Skeletal muscle cell (primary cell): ENCODE results near the gene FKTN.

Source experiments
- DNase-seq: peaks from one replicate; pipeline ENCODE4 v3.0.0-alpha.2; 2010; ENCODE audit warnings: low read depth
- H3K4me3 ChIP-seq: 2 replicates; pipeline ENCODE4 v1.5.1; 2011; ENCODE audit warnings: low read depth, mild to moderate bottlenecking, control low read depth, low read length, moderate library complexity

Gene FKTN

DNA sequence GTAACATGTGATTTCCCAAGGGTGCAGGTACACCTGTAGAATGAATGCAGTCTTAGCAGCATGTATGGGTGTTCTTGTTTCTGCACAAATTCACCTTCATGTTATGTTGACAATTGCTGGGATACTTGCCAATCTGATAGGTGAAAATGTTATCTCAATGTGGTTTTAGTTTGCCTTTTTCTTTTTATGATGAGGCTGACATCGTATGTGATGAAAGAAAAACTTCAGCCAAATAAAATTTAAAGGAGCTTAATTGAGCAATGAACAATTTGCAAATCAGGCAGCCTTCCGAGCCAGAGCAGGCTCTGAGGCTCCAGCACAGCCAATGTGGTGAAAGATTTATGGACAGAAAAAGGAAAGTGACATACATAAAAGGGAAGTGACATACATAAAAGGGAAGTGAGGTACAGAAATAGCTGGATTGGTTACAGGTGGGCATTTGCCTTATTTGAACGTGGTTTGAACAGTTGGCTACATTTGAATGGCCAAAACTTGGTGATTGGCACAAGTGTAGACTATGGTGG lies 114.8 kb downstream of the FKTN start:
- no peak for DNase-seq
- no peak overlapping the region for H3K4me3 ChIP-seq

DNA sequence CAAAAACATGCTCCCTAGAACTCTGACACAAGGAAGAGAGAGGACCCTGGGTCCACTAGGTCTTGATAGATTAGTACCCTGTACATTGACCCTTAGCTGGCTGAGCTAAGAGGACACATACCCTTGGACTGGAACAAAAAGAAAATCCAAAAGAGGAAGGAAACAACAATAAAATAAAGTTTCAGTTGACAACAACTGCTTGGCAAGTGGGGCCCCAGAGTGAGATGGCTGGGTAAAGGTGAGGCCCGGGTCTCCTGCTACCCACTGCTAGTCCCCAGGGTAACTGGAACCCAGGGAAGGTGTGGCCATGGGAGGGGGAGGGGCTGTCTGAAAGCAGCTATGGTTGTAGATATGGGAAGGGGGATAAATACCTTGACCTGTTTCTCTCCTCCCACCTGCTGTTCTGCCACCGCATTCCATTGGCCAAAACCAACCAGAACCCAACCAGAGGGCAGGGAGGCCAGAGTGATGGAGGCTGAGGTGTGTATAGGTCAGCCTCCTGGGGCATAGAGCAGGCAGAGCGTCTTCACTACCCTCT lies 116.0 kb downstream of the FKTN start:
- DNase-seq: no peak
- H3K4me3 ChIP-seq: no peak overlapping the region

DNA sequence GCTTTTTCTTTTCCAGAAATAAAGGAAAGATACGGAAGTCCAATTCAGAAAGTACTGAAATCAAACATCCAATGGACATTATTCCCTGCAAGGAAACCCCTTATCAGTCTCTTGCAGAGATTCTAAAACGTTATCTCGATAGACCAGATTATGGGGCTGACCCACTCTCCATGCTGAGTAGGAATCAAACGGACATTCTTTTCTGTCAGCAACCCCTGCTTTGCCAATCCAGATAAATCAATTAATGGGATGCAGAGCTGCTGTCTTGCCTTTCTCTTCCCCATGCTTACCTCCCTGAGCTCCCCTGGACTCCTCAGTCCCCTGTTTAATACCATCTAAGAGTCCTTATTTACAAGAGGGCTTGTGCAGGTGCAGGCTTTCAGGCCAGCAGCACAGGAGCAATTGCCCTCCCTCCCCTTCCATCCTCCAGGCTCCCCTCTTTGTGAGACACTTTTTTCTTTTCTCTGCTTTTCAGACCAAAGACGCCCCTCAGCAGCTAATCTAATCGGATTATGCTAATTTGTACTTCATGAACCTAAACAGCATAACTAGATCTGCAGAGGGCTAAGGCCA lies 118.5 kb downstream of the FKTN start:
- no peak overlapping the region for H3K4me3 ChIP-seq
- DNase-seq: no peak

DNA sequence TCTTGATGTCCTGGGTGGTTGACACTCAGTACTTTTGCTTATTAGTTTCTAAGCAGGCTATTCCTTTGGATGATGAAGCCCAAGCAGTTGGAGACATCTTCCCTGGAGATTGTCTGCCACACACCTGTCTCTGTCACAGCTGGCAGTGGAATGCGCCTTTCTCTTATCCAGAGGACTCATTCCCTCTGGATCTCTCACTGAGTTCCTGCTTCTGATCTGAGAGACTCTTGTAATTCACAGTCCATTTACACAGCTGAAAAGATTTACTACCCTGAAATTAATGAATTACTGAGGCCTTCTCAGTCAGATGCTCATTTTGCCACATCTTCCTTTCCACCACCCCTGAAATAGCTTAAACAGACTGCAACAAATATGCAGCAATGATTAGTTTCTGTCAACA lies 120.2 kb downstream of the FKTN start:
- no peak for DNase-seq
- H3K4me3 ChIP-seq: no peak overlapping the region

DNA sequence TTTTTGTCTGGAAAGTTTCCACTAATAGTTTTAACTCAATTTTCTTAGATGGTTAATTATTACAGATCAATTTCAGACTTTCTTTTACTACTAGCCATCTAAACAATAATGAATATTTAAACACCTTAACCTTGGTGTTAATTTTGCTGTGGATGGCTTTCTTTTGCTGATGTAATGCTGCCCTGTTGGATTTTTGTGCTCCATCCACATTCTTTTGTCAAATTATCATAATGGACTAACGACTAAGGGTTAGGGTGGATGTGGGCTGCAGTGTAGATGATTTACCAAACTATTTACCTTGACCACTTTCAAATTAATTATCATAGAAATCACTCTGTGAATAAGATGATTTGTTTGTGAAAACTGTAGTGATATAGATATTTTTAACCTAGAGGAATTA lies 120.8 kb downstream of the FKTN start:
- DNase-seq: no peak
- H3K4me3 ChIP-seq: no peak overlapping the region

DNA sequence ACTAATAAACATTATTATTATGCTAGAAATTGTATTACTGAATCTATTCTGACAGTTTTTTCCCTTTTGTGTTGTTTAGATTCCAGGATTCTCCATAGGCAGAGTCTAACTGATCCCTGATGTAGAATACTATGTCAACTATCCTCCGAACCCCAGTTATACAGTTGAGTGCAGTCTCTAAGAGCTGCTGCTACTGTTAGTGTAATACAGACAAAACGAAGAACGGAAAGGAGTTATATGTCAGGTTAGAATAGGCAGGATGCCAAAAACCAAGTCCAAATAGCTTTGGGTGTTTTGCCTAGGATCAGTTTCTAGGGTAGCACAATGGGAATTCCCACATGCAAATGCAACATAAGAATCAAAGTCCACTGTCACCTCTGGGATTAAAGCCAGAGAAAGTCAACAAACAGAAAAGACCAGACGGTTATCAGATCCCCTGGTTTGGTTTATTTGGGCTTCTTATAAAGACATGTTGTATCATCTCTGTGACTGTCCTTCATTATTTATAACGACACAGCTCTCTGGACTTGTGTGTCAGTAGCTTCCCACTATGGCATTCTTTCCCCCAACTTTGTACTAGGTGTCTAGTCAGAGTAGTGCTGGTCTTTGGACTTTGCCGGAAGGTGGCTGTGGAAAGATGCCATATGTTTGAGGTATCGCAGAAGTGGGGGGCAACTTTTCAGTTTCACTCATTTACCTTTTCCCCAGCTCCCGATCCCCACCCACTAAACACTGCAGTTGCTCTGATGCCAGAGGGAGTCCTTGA lies 121.5 kb downstream of the FKTN start:
- no peak for DNase-seq
- no peak overlapping the region for H3K4me3 ChIP-seq

DNA sequence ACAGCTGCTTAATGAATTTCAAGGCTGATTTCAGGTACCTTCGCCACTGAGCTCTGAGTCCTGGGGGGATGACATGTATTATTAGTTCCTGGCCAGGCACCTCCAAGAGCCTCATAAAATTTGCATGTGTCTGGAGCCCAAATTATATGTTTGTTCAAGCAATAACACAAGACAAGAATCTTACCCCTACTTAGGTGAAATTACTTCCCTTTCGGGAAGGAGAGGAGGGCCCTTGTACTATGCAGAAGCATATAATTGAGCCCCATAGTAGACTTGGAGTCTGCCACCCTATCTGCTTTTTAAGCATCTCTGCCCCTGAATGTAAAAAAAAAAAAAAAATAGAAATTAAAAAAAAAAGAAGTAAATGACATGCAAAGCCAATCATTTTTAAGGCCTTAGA lies 123.4 kb downstream of the FKTN start:
- DNase-seq: no peak
- H3K4me3 ChIP-seq: no peak overlapping the region

DNA sequence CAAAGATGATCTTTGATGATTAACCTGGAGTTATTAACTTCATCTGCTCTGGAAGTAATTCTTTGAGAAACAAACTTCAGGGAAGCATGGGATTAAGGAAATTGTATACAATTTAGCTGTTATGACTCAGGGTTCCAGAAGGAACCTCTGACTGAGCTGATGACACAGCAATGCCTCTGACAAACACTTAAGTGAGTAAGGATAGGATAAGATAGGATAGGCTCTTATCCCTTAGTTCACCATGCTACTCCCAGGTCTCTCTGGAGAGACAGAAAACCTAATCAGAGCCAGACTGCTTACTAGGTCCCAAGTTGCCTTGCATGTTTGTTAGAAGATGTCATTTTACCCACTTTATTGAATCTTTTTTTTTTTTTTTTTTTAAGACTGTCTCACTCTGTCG lies 123.8 kb downstream of the FKTN start:
- DNase-seq: no peak
- no peak overlapping the region for H3K4me3 ChIP-seq

DNA sequence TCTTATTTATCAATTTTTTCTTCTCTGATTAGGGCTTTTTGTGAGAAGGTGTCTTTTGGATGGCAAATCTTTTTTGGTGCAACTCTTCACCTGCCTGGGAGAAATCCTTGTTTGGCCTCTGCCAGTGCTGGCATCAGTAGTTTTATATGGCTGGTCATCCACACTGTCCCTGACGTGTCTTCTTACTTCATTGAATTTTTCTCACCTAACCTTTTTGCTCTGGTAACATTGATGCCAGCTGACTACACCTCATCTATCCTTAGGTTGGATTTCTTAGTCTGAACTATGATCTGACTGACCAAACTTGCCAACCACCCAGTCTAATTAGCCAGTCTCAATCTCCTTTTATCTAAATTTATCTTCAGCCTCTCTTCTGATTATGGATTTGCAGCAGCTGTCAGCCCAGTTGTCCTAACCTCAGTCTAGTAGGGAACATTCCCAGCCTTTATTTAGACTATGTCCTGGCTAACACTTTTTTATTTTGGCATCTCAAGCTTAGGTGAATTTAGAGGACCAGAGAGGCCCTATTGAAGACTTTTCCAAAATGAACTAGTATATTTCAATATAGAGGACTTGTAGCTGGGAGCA lies 125.9 kb downstream of the FKTN start:
- no peak overlapping the region for H3K4me3 ChIP-seq
- no peak for DNase-seq

DNA sequence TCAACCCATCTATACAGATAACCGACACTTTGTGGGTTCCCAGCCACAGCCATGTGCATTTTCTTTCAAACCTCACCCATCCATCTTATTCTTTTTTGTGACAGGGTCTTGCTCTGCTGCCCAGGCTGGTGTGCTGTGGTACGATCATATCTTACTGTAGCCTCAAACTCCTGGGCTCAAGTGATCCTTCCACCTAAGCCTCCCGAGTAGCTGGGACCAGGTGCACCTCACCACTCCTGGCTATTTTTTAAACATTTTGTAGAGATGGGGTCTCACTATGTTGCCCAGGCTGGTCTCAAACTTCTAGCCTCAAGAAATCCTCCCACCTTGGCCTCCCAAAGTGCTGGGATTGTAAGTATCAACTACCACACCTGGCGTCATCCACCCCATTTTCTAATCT lies 129.0 kb downstream of the FKTN start:
- H3K4me3 ChIP-seq: no peak overlapping the region
- DNase-seq: no peak
